HL-60/S4 treated with phorbol 12-myristate 13-acetate at 8.2 ng/mL for 4 days and 3 days (cell line): Measurements from ENCODE around the gene POLR2C.

ENCODE experiments used
- in situ Hi-C: fragments of 300-500 bp; cut with MboI; formaldehyde crosslinking; loops from 2 replicates; pipeline ENCODE4 v1.15.0; 2022; ENCODE audit warnings: low sequenced_read_pairs

Gene POLR2C

GRCh38 chr16:57500578-57501111 is 38.2 kb downstream of the POLR2C start:
- in situ Hi-C loops = no loop called here

GRCh38 chr16:57501492-57501891 is 39.0 kb downstream of the POLR2C start:
- in situ Hi-C loops = no loop called here

- in situ Hi-C loops = no loop called here
These were observed 39.7 kb downstream of the POLR2C start for GRCh38 chr16:57502048-57502775.

- in situ Hi-C loops = no loop called here
These were observed 40.9 kb downstream of the POLR2C start for GRCh38 chr16:57503366-57503765.

GRCh38 chr16:57504001-57504400 is 41.5 kb downstream of the POLR2C start:
- in situ Hi-C loops = no loop called here

GRCh38 chr16:57504491-57504890 is 42.0 kb downstream of the POLR2C start:
- in situ Hi-C loops = no loop called here

GRCh38 chr16:57505169-57505568 is 42.7 kb downstream of the POLR2C start:
- in situ Hi-C loops = no loop called here

GRCh38 chr16:57507136-57508034 is 44.9 kb downstream of the POLR2C start:
- in situ Hi-C loops = no loop called here

- in situ Hi-C loops = no loop called here
These were observed 45.6 kb downstream of the POLR2C start for GRCh38 chr16:57508035-57508425.

GRCh38 chr16:57509231-57509923 is 46.9 kb downstream of the POLR2C start:
- in situ Hi-C loops = no loop called here

GRCh38 chr16:57510016-57510871 is 47.8 kb downstream of the POLR2C start:
- in situ Hi-C loops = no loop called here

- in situ Hi-C loops = no loop called here
These were observed 50.0 kb downstream of the POLR2C start for GRCh38 chr16:57512296-57513001.

- in situ Hi-C loops = no loop called here
These were observed 51.1 kb downstream of the POLR2C start for GRCh38 chr16:57513371-57514102.

- in situ Hi-C loops = no loop called here
These were observed 51.9 kb downstream of the POLR2C start for GRCh38 chr16:57514371-57514770.

GRCh38 chr16:57514791-57515600 is 52.5 kb downstream of the POLR2C start:
- in situ Hi-C loops = no loop called here

GRCh38 chr16:57516176-57516725 is 53.8 kb downstream of the POLR2C start:
- in situ Hi-C loops = no loop called here

- in situ Hi-C loops = no loop called here
These were observed 54.3 kb downstream of the POLR2C start for GRCh38 chr16:57516773-57517172.
